GM20000 (cell line): Measurements from ENCODE around the gene SALL3.

Experiments used
- DNase-seq: peaks from one replicate; pipeline ENCODE4 v3.0.0; 2012; ENCODE audit warnings: low spot score
- CTCF ChIP-seq: IDR thresholded peaks from 2 replicates; pipeline ENCODE4 v1.5.1; 2012; ENCODE audit warnings: mild to moderate bottlenecking, control low read depth; ENCODE audit errors: extremely low read depth, missing control alignments

SALL3 gene

GRCh38 chr18:78977637-78978348 lies 1.8 kb upstream of the SALL3 start:
- no peak for TF ChIP-seq CTCF
- DNase-seq, result peak; percentile 49

GRCh38 chr18:78978349-78979055 lies 1.1 kb upstream of the SALL3 start:
- no peak for TF ChIP-seq CTCF
- DNase-seq, result no peak

- no peak for TF ChIP-seq CTCF
- DNase-seq, result peak; percentile 68
These were observed 425 bp upstream of the SALL3 start for GRCh38 chr18:78979056-78979729.

GRCh38 chr18:78980279-78980771 lies 707 bp downstream of the SALL3 start:
- no peak for TF ChIP-seq CTCF
- DNase-seq, result peak; percentile 56

- DNase-seq, result peak; percentile 54
- no peak for TF ChIP-seq CTCF
These were observed 1.3 kb downstream of the SALL3 start for GRCh38 chr18:78980777-78981380.

GRCh38 chr18:78981394-78981831 lies 1.8 kb downstream of the SALL3 start:
- no peak for DNase-seq

More at GRCh38 chr18:78981394-78981831, 1.8 kb downstream of the SALL3 start:
- TF ChIP-seq CTCF, result no peak
